GM12878 (cell line): ENCODE measurements around the gene HTR6. TPM values are rescaled to one million over a fixed set of nuclear protein-coding genes. Genes with fewer than 3 reads are reported as not detected.

ENCODE experiments used
- ATAC-seq: fragments of 200-7000 bp; cut with Tn5 transposase; 3 replicates; pipeline ENCODE4 v1.9.1; 2020; ENCODE audit warnings: mild to moderate bottlenecking, moderate library complexity
- BruUV-seq: library from RNA; stranded (reverse); fragments of 400-500 nt; replicated peaks from 2 replicates; lab custom pipeline; 2021; lab: Mats Ljungman, UMichigan
- CTCF ChIA-PET: fragments of 300-600 bp; sonication (Branson Sonifier 250); formaldehyde crosslinking; extraction: SDS; loops from one replicate; lab custom pipeline; 2021; ENCODE audit warnings: inconsistent platforms; lab: Yijun Ruan, JAX
- POLR2A ChIA-PET: fragments of 350-600 bp; formaldehyde crosslinking; extraction: SDS; loops from one replicate; lab custom pipeline; 2021; ENCODE audit warnings: inconsistent platforms; lab: Charles Lee
- RAD21 ChIA-PET: fragments of 300-600 bp; sonication (Branson Sonifier 250); formaldehyde crosslinking; loops from one replicate; lab custom pipeline; 2023; ENCODE audit warnings: antibody characterized with exemption; ENCODE audit not compliant: unreplicated experiment; lab: Charles Lee
- SMC1A ChIA-PET: fragments of 300-600 bp; sonication (Branson Sonifier 250); formaldehyde crosslinking; loops from one replicate; lab custom pipeline; 2023; ENCODE audit not compliant: unreplicated experiment, uncharacterized antibody; lab: Charles Lee
- DNase-seq: peaks from one replicate; pipeline ENCODE4 v3.0.0-alpha.2; 2011; ENCODE audit warnings: low read depth, low spot score
- FAIRE-seq: peaks from 3 replicates; lab custom pipeline; 2011; peaks lifted over from hg19 to GRCh38; lab: Jason Lieb, UNC
- H2AFZ ChIP-seq: 2 replicates; pipeline ENCODE4 v1.6.0; 2011; ENCODE audit warnings: low read depth, low read length, control low read depth; ENCODE audit not compliant: control insufficient read depth
- H3K27ac ChIP-seq: 2 replicates; pipeline ENCODE4 v1.5.1; 2011; ENCODE audit warnings: control low read depth; ENCODE audit not compliant: control insufficient read depth, insufficient read depth
- H3K27me3 ChIP-seq, 2 experiments: replicated peaks in 1 of 2; 2 replicates each; pipeline versions ENCODE4 v1.6.0 to v1.6.1; 2011; ENCODE audit warnings: low read length in 1 of 2; ENCODE audit not compliant: control insufficient read depth in 2 of 2, insufficient read depth in 2 of 2
- H3K36me3 ChIP-seq, 2 experiments: 2 replicates each; pipeline ENCODE4 v1.5.1; 2011; ENCODE audit warnings: low read length in 1 of 2; ENCODE audit not compliant: control insufficient read depth in 2 of 2, insufficient read depth in 2 of 2
- H3K4me1 ChIP-seq: 2 replicates; pipeline ENCODE4 v1.6.1; 2011; ENCODE audit warnings: mild to moderate bottlenecking, low read length, moderate library complexity, mixed read lengths; ENCODE audit not compliant: control insufficient read depth, insufficient read depth
- H3K4me2 ChIP-seq: 2 replicates; pipeline ENCODE4 v1.6.0; 2011; ENCODE audit warnings: control low read depth; ENCODE audit not compliant: control insufficient read depth, insufficient read depth
- H3K4me3 ChIP-seq: fragments of 200-600 bp; sonication (generic); 2 replicates; pipeline ENCODE4 v1.5.1; 2016
- H3K79me2 ChIP-seq: 2 replicates; pipeline ENCODE4 v1.6.0; 2011; ENCODE audit warnings: low read length; ENCODE audit not compliant: control insufficient read depth, insufficient read depth
- H3K9ac ChIP-seq: 2 replicates; pipeline ENCODE4 v1.8.0; 2011; ENCODE audit warnings: low read length, control low read depth, mixed read lengths; ENCODE audit not compliant: control insufficient read depth, insufficient read depth
- H3K9me3 ChIP-seq: replicated peaks from 3 replicates; pipeline ENCODE4 v1.5.1; 2011; ENCODE audit warnings: mild to moderate bottlenecking, low read length; ENCODE audit not compliant: control insufficient read depth, insufficient read depth
- H4K20me1 ChIP-seq: 2 replicates; pipeline ENCODE4 v1.6.0; 2011; ENCODE audit not compliant: control insufficient read depth, insufficient read depth
- BACH1 ChIP-seq: fragments of 450-650 bp; IDR thresholded peaks from 2 replicates; pipeline ENCODE4 v1.6.1; 2017; ENCODE audit warnings: mild to moderate bottlenecking, borderline replicate concordance
- BCLAF1 ChIP-seq: fragments of 450-650 bp; IDR thresholded peaks from 2 replicates; pipeline ENCODE4 v1.6.1; 2017; ENCODE audit warnings: antibody characterized with exemption, mild to moderate bottlenecking, moderate library complexity
- BHLHE40 ChIP-seq, 2 experiments: fragments of 450-650 bp in 1 of 2; IDR thresholded peaks; 2 replicates each; pipeline ENCODE4 v1.6.1; 2011 to 2017; ENCODE audit warnings: low read depth in 2 of 2, borderline replicate concordance in 1 of 2, improper control_type of control experiment in 1 of 2, low read length in 1 of 2, mild to moderate bottlenecking in 1 of 2
- CREB1 ChIP-seq: IDR thresholded peaks from 2 replicates; pipeline ENCODE4 v1.6.1; 2012; ENCODE audit warnings: low read depth, mild to moderate bottlenecking, inconsistent platforms
- DPF2 ChIP-seq: fragments of 450-650 bp; IDR thresholded peaks from 2 replicates; pipeline ENCODE4 v1.6.1; 2017; ENCODE audit warnings: mild to moderate bottlenecking
- IRF4 ChIP-seq: IDR thresholded peaks from 2 replicates; pipeline ENCODE4 v1.6.1; 2011; ENCODE audit warnings: low read depth, low read length
- PAX8 ChIP-seq: fragments of 450-650 bp; IDR thresholded peaks from 2 replicates; pipeline ENCODE4 v1.6.1; 2017; ENCODE audit warnings: mild to moderate bottlenecking, moderate library complexity
- PML ChIP-seq: IDR thresholded peaks from 2 replicates; pipeline ENCODE4 v1.6.1; 2012; ENCODE audit warnings: low read length, inconsistent platforms
- PRDM15 ChIP-seq: fragments of 450-650 bp; formaldehyde crosslinking; IDR thresholded peaks from 2 replicates; pipeline ENCODE4 v1.4.0; 2020; ENCODE audit warnings: mild to moderate bottlenecking, moderate library complexity
- REST ChIP-seq: IDR thresholded peaks from 2 replicates; pipeline ENCODE4 v1.6.1; 2012; ENCODE audit warnings: mild to moderate bottlenecking, low read depth, low read length
- SMAD5 ChIP-seq: IDR thresholded peaks from 2 replicates; pipeline ENCODE4 v1.6.1; 2016; ENCODE audit warnings: antibody characterized with exemption, low read depth
- SREBF1 ChIP-seq: IDR thresholded peaks from 2 replicates; pipeline ENCODE4 v1.6.1; 2012; ENCODE audit warnings: mild to moderate bottlenecking, low read length
- SUZ12 ChIP-seq: fragments of 200-600 bp; sonication (generic); IDR thresholded peaks from one replicate; pipeline ENCODE4 v1.6.1; 2018; ENCODE audit warnings: antibody characterized with exemption, mild to moderate bottlenecking; ENCODE audit not compliant: unreplicated experiment
- ZNF24 ChIP-seq: fragments of 450-650 bp; IDR thresholded peaks from 2 replicates; pipeline ENCODE4 v1.6.1; 2017; ENCODE audit warnings: antibody characterized with exemption, mild to moderate bottlenecking
- ZNF622 ChIP-seq: fragments of 450-650 bp; IDR thresholded peaks from 2 replicates; pipeline ENCODE4 v1.6.1; 2017; ENCODE audit warnings: mild to moderate bottlenecking, inconsistent platforms
- WGBS: methylation state at CpG from one replicate; pipeline ENCODE4 v1.1.6; 2016; ENCODE audit warnings: low lambda C conversion rate; ENCODE audit not compliant: insufficient replicate concordance, insufficient coverage; ENCODE audit errors: missing lambda C conversion rate; 5-methylcytosine and 5-hydroxymethylcytosine counted together
- in situ Hi-C: fragments of 300-500 bp; cut with MboI; formaldehyde crosslinking; loops from 9 replicates; pipeline ENCODE4 v1.14.3; 2018; ENCODE audit warnings: mixed read lengths
- intact Hi-C: fragments of 100-400 bp; cut with micrococcal nuclease; formaldehyde crosslinking; loops from one replicate; pipeline ENCODE4 v1.14.2; 2022; ENCODE audit not compliant: unreplicated experiment
- polyA plus RNA-seq, 11 experiments: library from polyadenylated mRNA; depleted of rRNA in 4 of 11; unstranded in 6 of 11; stranded (reverse) in 5 of 11; fragments of >200 nt; fragmentation: Nextera tagmentation in 4 of 11; fragmentation: Illumina TruSeq in 1 of 11; extraction: Ambion mirVana in 4 of 11; extraction: Trizol in 1 of 11; gene quantifications; 1 replicate in 1 of 11; 2 replicates in 10 of 11; pipeline versions ENCODE4 v1.2.1 to v1.2.3, GENCODE V29; 2011 to 2016; ENCODE audit warnings: inconsistent platforms in 2 of 11, missing spikeins in 2 of 11, low read depth in 1 of 11
- total RNA-seq, 4 experiments: library from RNA; depleted of rRNA in 3 of 4; stranded (reverse); fragments of >200 nt in 3 of 4; fragmentation: Illumina TruSeq in 1 of 4; extraction: Trizol in 1 of 4; gene quantifications; 2 replicates each; pipeline versions ENCODE4 v1.2.1 to v1.2.3, GENCODE V29; 2013 to 2021

The HTR6 gene
- total and polyA plus RNA-seq, 10 of the 15 experiments (the other 5 are each of a cell fraction or from before 2014, with no cell fraction given) = 0.03 to 5.3 (median 1.7) TPM; not detected in 2

GRCh38 chr1:19625291-19625937, 39.3 kb upstream of the HTR6 start:
- POLR2A ChIA-PET = no interaction called here
- BruUV-seq = no TSS peak
- no peak for FAIRE-seq

More at GRCh38 chr1:19625291-19625937, 39.3 kb upstream of the HTR6 start:
- H3K4me2 ChIP-seq = no peak overlapping the region
- H3K27ac ChIP-seq = no peak overlapping the region
- no peak overlapping the region for H3K4me3 ChIP-seq
- no peak overlapping the region for H2AFZ ChIP-seq
- 96% methylated on average over 8 of the region's 8 CpGs for WGBS
- RAD21 ChIA-PET = interaction anchor here (0.7 kb wide), 1 partner anchor 78 kb away, joined by 3 read pairs; no protein-coding TSS in a partner anchor
- no peak for DNase-seq
- no peaks in the 10 kb centered on the region; the same call in 1 of the 2 replicates for H3K79me2 ChIP-seq
- H3K9ac ChIP-seq = no peak overlapping the region
- no peak for ATAC-seq
- TF ChIP-seq ZNF24 (no peak), PRDM15 (no peak), REST (no peak), BCLAF1 (no peak), PML (no peak), SUZ12 (no peak), BACH1 (no peak), SREBF1 (no peak), BHLHE40 (IDR thresholded peaks at IDR 0.05; ENCODE audit: borderline replicate concordance in 1 of 2, low read depth in 2 of 2, low read length in 1 of 2) (no peak), CREB1 (no peak), DPF2 (no peak), PAX8 (no peak), IRF4 (no peak), SMAD5 (no peak), ZNF622 (no peak)
- H3K4me1 ChIP-seq = no peaks in the 10 kb centered on the region
- H3K27me3 ChIP-seq = no peaks in the 10 kb centered on the region
- H3K36me3 ChIP-seq = peaks cover 11 to 19% of the 10 kb centered on the region in 2 experiments; a peak in 3 of 4 replicates
- SMC1A ChIA-PET = no interaction called here
- no peaks in the 10 kb centered on the region for H4K20me1 ChIP-seq
- intact Hi-C loops = no loop called here
- in situ Hi-C loops = no loop called here
- no peaks in the 10 kb centered on the region for H3K9me3 ChIP-seq
- CTCF ChIA-PET = interaction anchor here (0.5 to 1.2 kb wide), 2 partner anchors 42 to 658 kb away, joined by 3 read pairs; no protein-coding TSS in a partner anchor
